ENCODE measurements around the gene KCNE1. TPM values are rescaled to one million over a fixed set of nuclear protein-coding genes. Genes with fewer than 3 reads are reported as not detected.
"Not testable (repeated sequence)": the region's sequence is repeated elsewhere in the genome, so short reads cannot be mapped to it uniquely, and the experiment has no call there.

The KCNE1 gene
- polyA plus RNA-seq, result not detected

DNA sequence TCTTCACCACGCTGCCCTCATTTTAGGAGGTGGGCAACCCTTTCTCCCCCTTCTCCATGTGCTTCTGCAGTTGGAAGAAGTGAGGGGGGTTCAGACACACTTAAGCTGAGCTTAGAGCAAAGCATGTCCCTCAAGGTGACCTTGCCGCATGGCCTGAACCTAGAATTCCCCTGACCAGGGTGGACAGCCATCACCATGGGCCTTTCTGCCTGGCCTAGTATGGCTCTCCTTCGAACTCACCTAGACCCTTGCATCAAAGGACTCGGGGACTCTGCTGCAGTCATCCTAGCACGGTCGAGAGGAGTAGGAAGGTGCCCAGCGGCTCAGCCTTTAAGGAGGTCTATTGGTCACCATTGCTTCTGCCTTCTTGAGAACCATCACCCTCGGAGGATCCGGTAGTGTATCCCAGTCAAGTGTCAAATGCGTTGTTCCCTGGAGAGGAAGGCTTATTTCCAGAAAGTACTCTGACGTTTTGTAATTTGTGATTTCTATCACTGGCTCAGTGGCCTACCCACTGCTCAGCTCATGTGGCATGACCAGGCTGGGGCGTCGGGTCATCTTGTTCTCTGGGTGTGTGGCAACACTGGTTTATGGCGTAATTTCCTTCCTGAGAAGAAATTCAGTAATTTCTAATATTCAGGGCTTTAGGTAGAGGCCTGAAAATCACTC, at the start of gene KCNE1:
Gene KCNE1, minus strand, starts transcription at position 424 of the 669 bp plus-strand sequence. CDS start 62,576 bp downstream, outside the sequence.
- no peak for DNase-seq
- Mint-ChIP-seq H3K27me3 (ENCODE audit: low read depth in 3 of 3) (peaks cover 2 to 4% (median 3%) of the 10 kb centered on the region in 3 donors), H3K4me1 (peaks cover 7 to 10% of the 10 kb centered on the region in 2 donors), H3K27ac (peak within 1 kb of the TSS in 1 of 6 donors; percentile 1), H3K4me3 (no peak within 1 kb of the TSS), H3K36me3 (peaks cover 0 to 4% (median 3%) of the 10 kb centered on the region in 3 donors), H3K9me3 (no peaks in the 10 kb centered on the region)

DNA sequence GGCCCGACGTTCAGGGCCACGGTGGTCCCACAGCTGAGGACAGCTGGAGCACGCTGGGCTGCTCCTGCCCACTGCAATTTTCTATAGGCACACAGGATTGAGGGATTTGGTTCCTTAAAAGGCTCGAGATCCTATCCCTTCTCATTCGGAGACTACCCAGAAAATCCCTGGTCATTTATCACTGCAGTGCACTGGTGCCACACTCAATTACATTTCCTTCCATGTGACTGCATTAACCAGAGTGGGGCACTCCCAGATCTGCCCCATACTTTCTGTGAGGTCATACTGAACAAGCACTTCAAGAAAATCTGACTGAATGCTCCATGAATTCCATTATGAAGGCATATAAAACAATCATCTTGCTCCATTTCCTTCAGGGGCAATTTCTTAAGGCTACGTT, 49.8 kb upstream of the KCNE1 start:
- no peak overlapping the region for H3K27ac Mint-ChIP-seq
- peaks cover 0 to 3% (median 0%) of the 10 kb centered on the region in 3 donors for H3K36me3 Mint-ChIP-seq
- H3K9me3 Mint-ChIP-seq, result no peaks in the 10 kb centered on the region
- DNase-seq, result no peak
- H3K4me1 Mint-ChIP-seq, result peaks cover 9 to 12% of the 10 kb centered on the region in 2 donors
- H3K4me3 Mint-ChIP-seq, result no peak overlapping the region
- peaks cover 0 to 2% (median 0%) of the 10 kb centered on the region in 3 donors for H3K27me3 Mint-ChIP-seq (ENCODE audit: low read depth in 3 of 3)

DNA sequence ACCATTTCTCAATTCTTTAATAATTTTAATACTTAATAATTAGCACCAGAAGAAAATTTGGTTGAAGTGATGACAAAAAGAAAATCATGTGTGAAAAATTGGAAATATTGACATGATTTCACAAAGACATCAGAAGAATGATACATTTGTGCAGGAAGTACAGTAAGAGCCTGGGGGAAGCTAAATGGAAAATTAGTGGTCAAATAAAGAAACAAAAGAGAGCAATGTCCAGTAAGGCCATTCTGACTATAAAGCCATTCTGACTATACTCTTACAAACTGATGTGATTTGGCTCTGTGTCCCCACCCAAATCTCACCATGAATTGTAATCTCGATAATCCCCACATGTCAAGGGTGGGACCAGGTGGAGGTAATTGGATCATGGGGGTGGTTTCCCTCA, 48.6 kb upstream of the KCNE1 start:
- Mint-ChIP-seq H3K9me3 (no peaks in the 10 kb centered on the region), H3K4me3 (no peak overlapping the region), H3K27me3 (ENCODE audit: low read depth in 3 of 3) (peaks cover 0 to 2% (median 0%) of the 10 kb centered on the region in 3 donors), H3K36me3 (peaks cover 0 to 3% (median 0%) of the 10 kb centered on the region in 3 donors), H3K4me1 (peaks cover 6 to 9% of the 10 kb centered on the region in 2 donors), H3K27ac (no peak overlapping the region)
- no peak for DNase-seq

DNA sequence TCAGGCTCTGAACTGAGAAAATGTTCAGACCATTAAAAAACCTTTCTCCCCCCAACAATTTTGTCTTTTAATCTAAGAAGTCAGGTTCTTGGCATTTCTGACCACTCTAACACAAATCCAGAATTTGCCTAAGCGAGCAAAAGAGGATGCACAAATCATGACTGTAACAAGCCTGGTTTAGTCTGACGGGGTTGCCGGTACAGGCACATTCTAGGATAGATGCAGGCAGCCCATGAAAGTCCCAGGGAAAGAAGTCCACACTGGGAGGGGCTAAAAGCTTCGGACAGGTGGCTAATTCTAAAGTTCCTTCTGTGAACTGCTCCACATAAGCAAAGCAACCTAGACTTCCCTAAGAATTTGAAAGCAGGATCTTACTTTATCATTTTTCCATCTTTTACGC, 48.0 kb upstream of the KCNE1 start:
- no peak for DNase-seq
- H3K27me3 Mint-ChIP-seq (ENCODE audit: low read depth in 3 of 3), result peaks cover 0 to 2% (median 0%) of the 10 kb centered on the region in 3 donors
- no peaks in the 10 kb centered on the region for H3K9me3 Mint-ChIP-seq
- H3K4me3 Mint-ChIP-seq, result no peak overlapping the region
- peaks cover 0 to 3% (median 2%) of the 10 kb centered on the region in 3 donors for H3K36me3 Mint-ChIP-seq
- peaks cover under 1 to 3% of the 10 kb centered on the region in 2 donors for H3K4me1 Mint-ChIP-seq
- no peak overlapping the region for H3K27ac Mint-ChIP-seq

DNA sequence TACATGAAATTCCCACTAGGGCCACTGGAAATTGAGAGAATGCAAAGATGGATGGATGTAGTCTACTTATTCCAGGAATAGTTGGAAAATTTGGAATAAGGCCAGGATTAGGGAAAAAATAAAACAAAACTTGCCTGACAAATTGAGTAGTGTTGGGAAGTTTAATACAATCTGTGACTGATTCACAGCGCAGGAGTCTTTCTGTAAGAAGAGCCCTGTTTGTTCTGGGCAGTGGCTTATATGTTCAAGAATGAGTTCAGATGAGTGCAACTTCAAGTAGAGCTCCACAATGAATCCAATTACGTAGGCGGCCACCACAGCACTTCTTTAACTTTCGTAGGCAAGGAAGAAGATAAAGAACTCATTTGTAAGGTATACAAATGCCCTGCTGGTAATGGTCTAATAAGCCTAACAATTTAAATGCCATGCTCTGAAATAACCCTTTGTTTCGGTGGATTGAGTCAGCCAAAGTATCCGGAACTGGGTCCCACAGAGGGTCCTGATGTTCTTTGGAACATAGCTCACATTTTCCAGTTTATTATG, 47.1 kb upstream of the KCNE1 start:
- H3K4me3 Mint-ChIP-seq, result no peak overlapping the region
- H3K27me3 Mint-ChIP-seq (ENCODE audit: low read depth in 3 of 3), result peaks cover 0 to 2% (median 0%) of the 10 kb centered on the region in 3 donors
- peaks cover 0 to 10% (median 3%) of the 10 kb centered on the region in 3 donors for H3K36me3 Mint-ChIP-seq
- no peak for DNase-seq
- no peak overlapping the region for H3K27ac Mint-ChIP-seq
- H3K4me1 Mint-ChIP-seq, result no peaks in the 10 kb centered on the region
- H3K9me3 Mint-ChIP-seq, result no peaks in the 10 kb centered on the region

DNA sequence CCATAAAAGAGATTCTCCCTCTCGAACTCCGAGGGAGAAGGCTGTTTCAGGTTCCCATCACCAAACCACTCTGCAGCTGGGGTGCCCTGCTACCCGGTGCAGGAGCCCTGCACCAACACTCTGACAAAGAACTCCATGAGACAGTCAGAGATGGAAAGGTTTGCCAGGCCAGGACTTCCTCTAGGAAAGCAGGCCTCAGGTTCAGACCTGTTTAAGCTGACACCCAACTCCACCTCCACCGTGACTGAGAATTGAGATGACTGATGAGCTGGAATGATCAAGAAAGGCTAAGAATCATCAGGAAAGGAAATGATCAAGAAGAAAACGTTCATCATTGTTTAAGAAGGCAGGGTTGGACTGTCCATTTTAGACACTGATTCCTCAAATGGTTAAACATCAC, 46.2 kb upstream of the KCNE1 start:
- peaks cover 0 to 2% (median 0%) of the 10 kb centered on the region in 3 donors for H3K27me3 Mint-ChIP-seq (ENCODE audit: low read depth in 3 of 3)
- no peaks in the 10 kb centered on the region for H3K9me3 Mint-ChIP-seq
- peaks cover 0 to 11% (median 3%) of the 10 kb centered on the region in 3 donors for H3K36me3 Mint-ChIP-seq
- H3K4me1 Mint-ChIP-seq, result no peaks in the 10 kb centered on the region
- no peak for DNase-seq
- H3K4me3 Mint-ChIP-seq, result no peak overlapping the region
- no peak overlapping the region for H3K27ac Mint-ChIP-seq

DNA sequence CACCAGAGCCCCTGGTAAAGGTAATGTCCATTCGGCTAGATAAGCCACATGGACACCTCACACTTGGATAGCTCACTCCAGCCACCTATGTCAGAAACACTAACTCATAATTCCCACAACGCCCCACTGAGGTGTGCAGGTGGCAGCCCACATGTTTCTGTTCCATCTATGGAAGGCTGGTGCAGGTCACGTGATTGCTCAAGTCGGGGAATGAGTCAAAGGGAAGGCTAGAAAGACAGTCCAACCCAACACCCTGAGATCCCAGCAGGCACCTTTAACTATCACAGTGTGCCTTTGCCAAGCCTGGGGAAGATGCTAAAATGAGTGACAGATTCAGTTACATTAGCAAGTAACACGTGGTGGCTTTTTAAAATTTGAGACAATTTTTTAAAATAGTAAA, 45.3 kb upstream of the KCNE1 start:
- Mint-ChIP-seq H3K36me3 (peaks cover 0 to 11% (median 0%) of the 10 kb centered on the region in 3 donors), H3K9me3 (no peaks in the 10 kb centered on the region), H3K4me3 (no peak overlapping the region), H3K27ac (no peak overlapping the region), H3K27me3 (ENCODE audit: low read depth in 3 of 3) (peaks cover 0 to 2% (median 0%) of the 10 kb centered on the region in 3 donors), H3K4me1 (no peaks in the 10 kb centered on the region)
- no peak for DNase-seq

DNA sequence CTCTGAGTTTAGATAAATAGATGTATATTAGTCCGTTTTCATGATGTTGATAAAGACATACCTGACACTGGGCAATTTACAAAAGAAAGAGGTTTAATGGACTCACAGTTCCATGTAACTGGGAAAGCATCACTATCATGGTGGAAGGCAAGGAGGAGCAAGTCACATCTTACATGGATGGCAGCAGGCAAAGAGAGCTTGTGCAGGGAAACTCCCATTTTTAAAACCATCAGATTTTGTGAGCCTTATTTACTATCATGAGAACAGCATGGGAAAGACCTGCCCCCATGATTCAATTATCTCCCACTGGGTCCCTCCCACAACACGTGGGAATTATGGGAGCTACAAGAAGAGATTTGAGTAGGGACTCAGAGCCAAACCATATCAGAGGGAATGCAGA, 42.7 kb upstream of the KCNE1 start:
- not testable (repeated sequence) for H3K4me3 Mint-ChIP-seq, H3K4me1 Mint-ChIP-seq

DNA sequence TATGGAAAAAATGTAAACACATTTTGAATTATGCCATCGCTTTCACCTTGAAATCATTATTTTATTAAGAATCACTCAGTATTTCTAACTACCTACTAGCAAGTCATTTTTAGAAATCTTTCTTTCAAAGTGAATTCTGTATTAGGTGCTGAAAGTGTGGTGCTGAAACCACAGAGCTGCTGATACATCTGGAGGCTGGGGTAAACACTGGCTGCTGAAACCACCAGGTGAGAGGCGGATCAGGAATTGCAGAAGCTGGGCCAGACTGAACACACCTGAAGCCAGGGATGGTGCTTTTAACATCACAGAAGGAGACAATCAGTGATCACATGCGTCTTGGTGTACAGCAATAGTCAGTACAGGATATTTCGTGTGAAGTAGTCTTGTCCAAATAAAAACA, 42.2 kb upstream of the KCNE1 start:
- H3K4me1 Mint-ChIP-seq, result no peaks in the 10 kb centered on the region
- peaks cover 0 to 11% (median 8%) of the 10 kb centered on the region in 3 donors for H3K36me3 Mint-ChIP-seq
- H3K27ac Mint-ChIP-seq, result no peak overlapping the region
- H3K27me3 Mint-ChIP-seq (ENCODE audit: low read depth in 3 of 3), result peaks cover 0 to 2% (median 0%) of the 10 kb centered on the region in 3 donors
- no peak overlapping the region for H3K4me3 Mint-ChIP-seq
- no peaks in the 10 kb centered on the region for H3K9me3 Mint-ChIP-seq
- DNase-seq, result no peak

More for the DNA sequence above, 42.7 kb upstream of the KCNE1 start:
- DNase-seq; H3K27ac Mint-ChIP-seq; H3K27me3 Mint-ChIP-seq (ENCODE audit: low read depth in 3 of 3); H3K9me3 Mint-ChIP-seq: not testable (repeated sequence)
- peaks cover 0 to 11% (median 8%) of the 10 kb centered on the region in 3 donors for H3K36me3 Mint-ChIP-seq

DNA sequence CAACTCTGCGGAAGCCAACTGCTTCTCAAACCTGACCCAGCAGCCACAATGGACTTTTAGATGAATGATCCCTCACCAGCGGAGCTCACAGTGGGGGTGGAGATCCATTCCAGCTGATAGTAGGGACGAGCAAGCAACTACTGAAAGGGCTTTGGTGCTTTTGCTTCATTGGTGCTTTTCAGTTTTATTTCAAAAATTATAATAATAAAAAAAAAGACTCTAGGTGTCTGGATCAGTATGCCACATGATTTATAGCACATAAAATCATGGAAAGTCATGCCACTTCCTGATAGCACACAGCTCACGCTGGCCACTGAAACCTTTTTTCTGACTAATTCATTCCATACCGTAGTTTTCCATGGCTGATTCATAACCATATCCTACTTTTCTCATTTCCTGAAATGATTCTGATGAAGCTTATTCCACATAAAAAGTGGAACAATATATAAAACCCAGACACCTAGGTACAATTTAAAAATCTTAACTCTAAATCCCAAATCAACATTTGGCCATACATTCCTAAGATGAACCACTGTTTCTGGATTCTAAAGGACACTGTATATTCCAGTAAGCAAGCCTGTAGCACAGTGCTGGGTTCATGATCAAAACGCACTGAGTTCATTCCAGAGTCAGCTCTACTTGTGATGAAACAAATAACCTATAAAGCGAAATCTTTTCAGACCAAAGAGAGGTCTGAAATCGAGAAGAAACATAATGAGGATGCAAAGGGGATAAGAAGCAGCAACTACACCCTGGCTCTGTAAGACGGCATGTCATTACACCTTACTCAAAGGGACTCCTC, 41.3 kb upstream of the KCNE1 start:
- Mint-ChIP-seq H3K27me3 (ENCODE audit: low read depth in 3 of 3) (peaks cover 0 to 2% (median 0%) of the 10 kb centered on the region in 3 donors), H3K4me3 (no peak overlapping the region), H3K36me3 (peaks cover 0 to 11% (median 8%) of the 10 kb centered on the region in 3 donors), H3K9me3 (no peaks in the 10 kb centered on the region), H3K4me1 (no peaks in the 10 kb centered on the region), H3K27ac (no peak overlapping the region)
- DNase-seq, result no peak

DNA sequence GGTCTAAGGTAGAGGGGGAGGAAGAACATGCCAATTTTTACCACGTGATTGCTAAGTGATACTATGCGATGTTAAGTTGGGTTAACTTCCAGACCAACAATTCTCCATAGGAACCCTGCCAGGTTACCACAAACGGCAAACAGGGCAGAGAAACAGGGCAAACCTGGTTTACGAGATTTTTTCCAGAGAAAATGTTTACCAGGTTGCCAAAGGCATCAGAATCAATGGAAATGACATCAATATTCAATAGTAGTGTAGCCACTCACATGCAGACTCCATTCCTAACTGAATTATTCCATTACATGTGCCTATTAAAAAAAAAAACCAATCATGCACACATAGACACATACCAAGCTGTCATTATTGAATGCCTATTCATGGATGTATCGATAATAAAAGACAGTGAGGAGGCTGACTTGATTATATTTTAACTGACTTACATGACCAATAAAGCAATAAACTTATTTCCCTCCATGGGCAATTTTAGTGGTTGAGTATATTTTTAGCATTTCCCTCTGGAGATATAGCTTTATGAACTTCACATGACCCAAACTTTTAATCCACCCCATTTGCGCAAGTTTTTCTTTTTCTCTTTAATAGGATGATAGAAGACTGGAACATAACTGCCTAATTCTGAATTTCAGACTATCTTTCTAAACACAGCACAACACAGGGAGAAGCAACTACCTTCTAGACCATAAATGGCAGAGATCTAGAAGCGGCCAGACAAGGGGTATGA, 40.5 kb upstream of the KCNE1 start:
- H3K27ac Mint-ChIP-seq, result no peak overlapping the region
- H3K9me3 Mint-ChIP-seq, result no peaks in the 10 kb centered on the region
- peaks cover 0 to 2% (median 0%) of the 10 kb centered on the region in 3 donors for H3K27me3 Mint-ChIP-seq (ENCODE audit: low read depth in 3 of 3)
- H3K4me1 Mint-ChIP-seq, result no peaks in the 10 kb centered on the region
- DNase-seq, result no peak
- H3K36me3 Mint-ChIP-seq, result peaks cover 0 to 11% (median 8%) of the 10 kb centered on the region in 3 donors
- no peak overlapping the region for H3K4me3 Mint-ChIP-seq

DNA sequence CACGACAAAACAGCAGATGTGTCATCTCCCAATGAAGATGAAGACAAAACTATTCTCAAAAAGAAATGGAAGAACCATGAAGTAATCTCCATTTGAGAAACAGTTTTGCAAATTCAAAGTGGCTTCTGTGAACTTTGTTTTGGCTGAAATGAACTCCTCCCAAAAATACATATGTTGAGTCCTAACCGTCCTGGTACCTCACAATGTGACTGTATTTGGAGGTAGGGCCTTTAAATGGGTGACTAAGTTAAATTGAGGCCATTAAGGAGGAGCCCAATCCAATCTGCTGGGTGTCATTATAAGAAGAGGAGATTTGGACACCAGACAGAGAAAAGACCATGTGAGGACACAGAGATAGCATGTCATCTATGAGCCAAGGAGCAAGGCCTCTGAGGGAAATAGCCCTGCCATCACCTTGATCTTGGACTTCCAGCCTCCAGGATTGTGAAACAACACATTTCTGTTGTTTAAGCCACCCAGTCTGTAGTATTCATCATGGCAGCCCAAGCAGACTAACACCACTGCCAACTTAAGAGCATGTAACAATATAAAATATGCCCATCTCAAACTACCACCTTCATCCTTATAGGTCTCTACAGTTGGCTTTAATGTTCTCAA, 38.3 kb upstream of the KCNE1 start:
- Mint-ChIP-seq H3K36me3 (peaks cover 0 to 11% (median 8%) of the 10 kb centered on the region in 3 donors), H3K4me1 (peaks cover 6 to 7% of the 10 kb centered on the region in 2 donors), H3K27me3 (ENCODE audit: low read depth in 3 of 3) (peaks cover 0 to 2% (median 2%) of the 10 kb centered on the region in 3 donors), H3K27ac (no peak overlapping the region), H3K4me3 (no peak overlapping the region), H3K9me3 (no peaks in the 10 kb centered on the region)
- DNase-seq, result no peak

DNA sequence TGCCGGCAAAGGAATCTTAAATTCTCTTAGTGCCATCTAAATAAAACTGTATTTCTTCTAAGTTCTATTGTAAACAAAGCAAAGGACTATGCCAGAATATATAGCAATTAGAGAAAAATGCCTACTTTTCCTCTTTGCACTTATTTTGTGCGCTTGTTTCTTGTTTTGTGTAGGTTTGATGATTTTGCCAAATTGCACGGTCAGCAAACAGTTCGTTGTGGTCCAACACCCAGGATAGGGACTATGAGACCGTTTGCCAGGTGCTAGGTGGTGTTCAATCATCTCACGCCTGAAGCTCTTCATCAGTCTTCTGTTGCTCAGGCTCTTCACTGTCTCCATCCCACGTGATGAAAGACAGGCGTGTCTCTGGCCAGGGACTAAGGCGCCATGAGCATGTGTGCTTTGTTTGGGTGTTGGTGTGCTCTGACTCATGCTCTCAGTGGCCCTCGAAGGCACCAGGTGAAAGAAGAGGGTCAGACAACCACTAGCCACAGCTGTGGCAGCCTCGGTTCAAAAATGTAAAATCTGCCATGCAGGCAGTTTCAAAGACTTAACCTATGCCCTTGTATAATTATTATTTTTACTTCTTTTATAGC, 36.9 kb upstream of the KCNE1 start:
- Mint-ChIP-seq H3K36me3 (peaks cover 0 to 8% (median 0%) of the 10 kb centered on the region in 3 donors), H3K4me3 (no peak overlapping the region), H3K9me3 (no peaks in the 10 kb centered on the region), H3K27ac (peak overlapping the region in 1 of 6 donors; percentile 17), H3K4me1 (peaks cover 11 to 16% of the 10 kb centered on the region in 2 donors), H3K27me3 (ENCODE audit: low read depth in 3 of 3) (peaks cover 0 to 2% (median 2%) of the 10 kb centered on the region in 3 donors)
- no peak for DNase-seq

Data from immature natural killer cell (primary cell).